ES-I3 (cell line): ENCODE results near the gene ANKRD12.
"Not testable (repeated sequence)": the region's sequence is repeated elsewhere in the genome, so short reads cannot be mapped to it uniquely, and the experiment has no call there.

Source experiments
- H3K36me3 ChIP-seq: 2 replicates; pipeline ENCODE4 v1.6.1; 2013; ENCODE audit warnings: mild to moderate bottlenecking, low read length, control low read depth, moderate library complexity; ENCODE audit not compliant: insufficient read depth
- H3K4me1 ChIP-seq: 2 replicates; pipeline ENCODE4 v1.6.1; 2013; ENCODE audit warnings: mild to moderate bottlenecking, control low read depth, low read length; ENCODE audit not compliant: insufficient read depth
- H3K9ac ChIP-seq: 2 replicates; pipeline ENCODE4 v1.6.1; 2013; ENCODE audit warnings: low read depth, mild to moderate bottlenecking, low read length, moderate library complexity
- H3K9me3 ChIP-seq: 2 replicates; pipeline ENCODE4 v1.6.1; 2013; ENCODE audit warnings: mild to moderate bottlenecking, low read length, moderate library complexity; ENCODE audit not compliant: control insufficient read depth, insufficient read depth

The ANKRD12 gene

DNA sequence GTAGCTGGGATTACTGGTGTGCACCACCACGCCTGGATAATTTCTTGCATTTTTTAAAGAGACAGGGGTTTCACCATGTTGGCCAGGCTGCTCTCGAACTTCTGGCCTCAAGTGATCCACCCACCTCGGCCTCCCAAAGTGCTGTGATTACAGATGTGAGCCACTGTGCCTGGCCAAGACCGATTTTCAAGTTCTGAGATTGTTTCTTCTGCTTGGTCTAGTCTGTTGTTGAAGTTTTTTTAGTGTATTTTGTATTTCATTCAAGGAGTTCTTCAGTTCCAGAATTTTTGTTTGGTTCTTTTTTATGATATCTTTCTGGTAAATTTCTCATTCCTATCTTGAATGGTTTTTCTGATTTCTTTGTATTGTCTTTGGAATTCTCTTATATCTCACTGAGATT is 96.4 kb downstream of the ANKRD12 start:
- Histone ChIP-seq H3K4me1 (no peaks in the 10 kb centered on the region), H3K36me3 (no peaks in the 10 kb centered on the region), H3K9me3 (no peaks in the 10 kb centered on the region), H3K9ac (no peak overlapping the region)

DNA sequence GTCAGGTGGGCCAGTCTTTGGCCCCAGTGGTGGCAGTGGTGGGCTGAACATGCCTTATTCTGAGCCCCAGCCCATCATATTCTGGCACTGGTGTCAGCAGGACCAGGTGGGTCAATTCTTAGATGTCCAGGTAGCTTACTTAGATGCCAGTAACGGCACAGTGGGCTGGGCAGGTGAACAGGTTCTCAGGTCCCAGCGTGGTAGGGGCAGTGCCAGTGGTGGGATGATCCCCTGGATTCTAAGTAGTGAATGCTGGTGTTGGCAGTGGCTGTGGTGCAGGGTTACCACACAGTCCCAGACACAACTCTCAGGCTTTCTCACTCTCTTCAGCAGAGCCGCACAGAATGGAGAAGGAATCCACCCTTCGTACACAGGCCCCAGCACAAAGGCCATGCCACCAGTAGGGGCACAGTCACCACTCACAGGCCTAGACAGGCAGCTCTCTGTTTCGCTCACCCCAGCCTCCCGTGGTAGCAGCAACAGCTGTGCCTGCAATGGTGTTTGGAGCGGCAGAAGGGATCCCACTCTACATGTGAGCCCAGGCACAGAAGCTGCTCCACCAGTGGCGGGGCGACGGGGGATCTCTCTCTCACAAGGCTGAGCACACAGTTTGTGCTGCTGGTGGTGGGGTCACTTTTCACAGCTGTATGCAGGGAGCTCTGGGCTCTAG is 97.3 kb downstream of the ANKRD12 start:
- no peaks in the 10 kb centered on the region for H3K9me3 ChIP-seq
- no peak overlapping the region for H3K9ac ChIP-seq
- no peaks in the 10 kb centered on the region for H3K4me1 ChIP-seq
- H3K36me3 ChIP-seq, result no peaks in the 10 kb centered on the region

DNA sequence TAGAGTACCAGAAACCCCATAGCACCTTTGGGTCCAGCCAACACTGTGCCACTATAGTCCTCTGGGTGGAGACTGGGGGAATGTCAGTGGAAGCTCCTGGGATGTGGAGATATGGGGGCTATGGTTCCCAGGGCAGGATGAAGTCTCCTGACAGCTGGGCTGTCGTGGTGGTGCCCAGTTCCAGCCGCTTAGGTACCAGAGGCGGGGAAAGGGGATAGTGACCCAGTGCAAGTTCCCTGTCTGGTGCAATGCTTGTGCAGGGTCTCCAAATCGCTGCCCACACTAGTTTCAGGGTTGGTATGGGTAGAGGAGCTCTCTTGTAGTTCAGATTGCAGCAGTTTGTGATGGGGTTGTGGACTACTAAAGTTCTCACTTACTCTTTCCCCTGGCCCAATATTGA is 97.9 kb downstream of the ANKRD12 start:
- Histone ChIP-seq H3K9me3 (no peaks in the 10 kb centered on the region), H3K36me3 (no peaks in the 10 kb centered on the region)

DNA sequence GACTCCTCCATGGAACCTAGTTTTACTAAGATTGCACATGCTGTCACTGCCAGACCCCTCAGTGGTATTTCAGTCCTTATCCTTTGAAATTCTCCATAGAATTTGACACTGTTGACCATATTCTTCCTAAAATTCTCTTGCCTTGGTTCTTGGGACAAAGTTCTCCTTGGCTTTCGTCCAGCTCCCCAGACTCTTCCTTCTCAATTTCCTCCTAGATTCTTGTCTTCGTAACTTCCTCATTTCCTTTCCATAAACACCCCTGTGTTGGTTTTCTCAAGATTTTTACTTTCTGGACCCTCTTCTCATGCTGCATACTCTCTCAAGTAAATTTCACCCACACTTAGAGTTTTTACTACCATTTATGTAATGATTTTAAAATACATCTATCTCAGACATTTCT is 101.4 kb downstream of the ANKRD12 start:
- H3K4me1 ChIP-seq, result peaks cover 5% of the 10 kb centered on the region; the same call in 1 of the 2 replicates
- no peaks in the 10 kb centered on the region for H3K36me3 ChIP-seq

More for the DNA sequence above, 97.9 kb downstream of the ANKRD12 start:
- Histone ChIP-seq H3K4me1 (no peaks in the 10 kb centered on the region), H3K9ac (no peak overlapping the region)

DNA sequence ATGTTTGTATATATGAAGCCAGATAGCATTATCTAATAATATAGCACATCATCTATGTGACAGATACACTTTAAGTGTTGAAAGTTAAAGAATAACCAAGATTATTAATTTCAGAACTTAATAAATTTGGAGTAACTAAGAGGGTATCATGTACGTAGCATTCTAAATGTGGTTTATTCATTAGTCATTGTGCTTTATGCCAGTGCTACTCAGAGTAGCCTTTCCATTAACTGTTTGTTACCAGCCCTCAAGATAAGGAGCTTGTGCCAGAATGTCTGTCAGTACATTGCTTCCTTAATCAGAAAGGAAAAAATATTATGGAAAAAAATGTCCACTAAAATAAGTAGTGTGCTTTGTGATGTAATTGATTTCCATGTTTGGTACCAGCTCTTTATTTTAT is 103.1 kb downstream of the ANKRD12 start:
- Histone ChIP-seq H3K4me1 (peaks cover 11% of the 10 kb centered on the region; the same call in 1 of the 2 replicates), H3K9ac (no peak overlapping the region), H3K9me3 (no peaks in the 10 kb centered on the region), H3K36me3 (no peaks in the 10 kb centered on the region)

More for the DNA sequence above, 101.4 kb downstream of the ANKRD12 start:
- H3K9me3 ChIP-seq, result no peaks in the 10 kb centered on the region
- no peak overlapping the region for H3K9ac ChIP-seq

DNA sequence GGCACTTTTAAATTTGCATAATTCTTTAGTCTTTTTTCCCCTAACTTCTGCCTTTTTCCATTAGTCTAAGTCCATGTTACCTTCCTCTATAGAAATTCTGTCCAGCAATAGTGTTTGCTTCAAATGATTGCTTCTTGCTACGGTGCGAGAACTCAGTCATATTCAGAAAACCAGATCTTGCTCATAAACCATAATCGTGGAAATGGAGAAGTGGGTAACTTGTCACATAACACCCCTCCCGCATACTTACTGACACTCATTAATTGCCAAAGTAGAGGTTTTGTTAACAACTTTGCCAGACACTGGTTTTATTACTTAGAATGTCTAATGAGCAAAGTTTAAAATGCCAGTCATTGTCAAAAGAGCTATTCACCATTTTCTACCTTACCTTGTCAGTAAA is 103.7 kb downstream of the ANKRD12 start:
- Histone ChIP-seq H3K36me3 (no peaks in the 10 kb centered on the region), H3K9me3 (no peaks in the 10 kb centered on the region), H3K9ac (no peak overlapping the region), H3K4me1 (peaks cover 11% of the 10 kb centered on the region; the same call in 1 of the 2 replicates)

DNA sequence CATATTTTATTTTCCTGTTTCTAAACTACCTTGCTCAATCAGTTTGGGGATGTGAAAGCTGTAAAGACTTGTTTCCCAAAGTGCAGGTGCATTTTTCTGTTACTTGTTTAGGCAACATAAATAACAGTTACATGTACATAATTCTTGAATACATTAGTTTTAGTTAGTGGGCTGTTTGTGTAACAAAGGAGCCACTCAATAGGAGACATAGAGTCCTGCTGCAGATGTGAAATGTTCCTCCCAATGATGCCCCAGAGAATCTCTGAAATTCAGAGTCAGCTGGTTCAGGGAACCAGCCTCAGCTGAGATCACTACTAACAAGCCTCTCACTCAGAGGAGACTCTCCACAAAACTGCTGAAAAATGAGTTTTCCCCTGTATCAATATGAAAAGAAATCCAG is 106.4 kb downstream of the ANKRD12 start:
- no peaks in the 10 kb centered on the region for H3K36me3 ChIP-seq
- H3K9me3 ChIP-seq, result no peaks in the 10 kb centered on the region
- H3K4me1 ChIP-seq, result peaks cover 11% of the 10 kb centered on the region; the same call in 1 of the 2 replicates
- H3K9ac ChIP-seq, result no peak overlapping the region

DNA sequence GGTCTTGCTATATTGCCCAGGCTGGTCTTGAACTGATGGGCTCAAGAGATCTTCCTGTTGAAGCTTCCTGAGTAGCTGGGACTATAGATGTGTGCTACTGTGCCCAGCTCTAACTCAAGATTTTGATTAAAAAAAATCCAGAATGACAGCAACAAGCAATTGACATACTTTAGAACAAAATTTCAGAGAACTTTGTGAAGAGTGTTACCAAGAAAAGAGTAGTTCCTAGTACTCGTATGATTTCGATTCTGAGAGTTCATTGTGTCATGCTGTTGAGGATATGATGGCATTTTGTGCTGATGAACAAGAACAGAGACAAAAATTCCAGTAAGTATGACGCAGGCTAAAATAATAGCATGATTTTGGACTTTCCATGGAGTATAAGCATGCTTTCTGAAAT is 107.8 kb downstream of the ANKRD12 start:
- Histone ChIP-seq H3K9ac (no peak overlapping the region), H3K36me3 (no peaks in the 10 kb centered on the region), H3K4me1 (peaks cover 11% of the 10 kb centered on the region; the same call in 1 of the 2 replicates)

DNA sequence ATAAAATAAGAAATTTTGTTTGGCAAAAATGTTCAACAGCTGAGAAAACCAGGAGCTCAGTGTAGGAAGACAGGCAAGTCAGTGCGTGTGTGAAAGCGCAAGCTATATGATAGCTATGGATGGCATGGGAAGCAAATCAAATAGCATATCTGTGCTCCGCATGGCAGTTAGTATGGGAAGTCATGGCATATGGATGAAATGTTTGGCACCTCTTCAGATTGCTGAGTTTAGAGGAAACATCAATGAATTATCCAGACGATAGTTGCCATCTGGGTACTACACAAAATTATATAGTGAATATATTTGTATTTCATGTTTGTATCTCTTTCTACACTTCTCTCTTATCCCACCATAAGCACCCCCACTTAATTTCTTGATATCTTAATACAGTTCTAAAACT is 112.1 kb downstream of the ANKRD12 start:
- no peaks in the 10 kb centered on the region for H3K9me3 ChIP-seq
- H3K4me1 ChIP-seq, result no peaks in the 10 kb centered on the region
- no peak overlapping the region for H3K9ac ChIP-seq
- no peaks in the 10 kb centered on the region for H3K36me3 ChIP-seq

More for the DNA sequence above, 107.8 kb downstream of the ANKRD12 start:
- H3K9me3 ChIP-seq, result no peaks in the 10 kb centered on the region

DNA sequence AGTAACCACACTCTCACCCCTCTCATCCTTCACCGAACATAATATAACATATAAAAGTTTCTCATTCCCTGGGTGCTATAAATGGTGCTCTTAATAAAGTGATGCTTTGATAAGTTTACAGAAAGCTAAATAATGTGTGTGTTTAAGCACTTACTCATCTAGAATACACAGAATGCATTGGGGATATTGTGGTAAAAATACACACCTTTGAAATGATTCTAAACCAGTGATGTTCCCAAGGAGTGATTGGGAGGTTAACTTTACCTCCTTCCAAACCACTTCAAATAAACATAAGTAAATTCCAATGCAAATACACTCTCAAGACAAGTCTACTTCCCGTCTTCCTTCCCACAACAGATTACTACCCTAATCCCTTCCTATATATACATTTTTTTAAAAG is 112.7 kb downstream of the ANKRD12 start:
- H3K9me3 ChIP-seq, result no peaks in the 10 kb centered on the region
- H3K36me3 ChIP-seq, result no peaks in the 10 kb centered on the region
- no peak overlapping the region for H3K9ac ChIP-seq
- no peaks in the 10 kb centered on the region for H3K4me1 ChIP-seq

DNA sequence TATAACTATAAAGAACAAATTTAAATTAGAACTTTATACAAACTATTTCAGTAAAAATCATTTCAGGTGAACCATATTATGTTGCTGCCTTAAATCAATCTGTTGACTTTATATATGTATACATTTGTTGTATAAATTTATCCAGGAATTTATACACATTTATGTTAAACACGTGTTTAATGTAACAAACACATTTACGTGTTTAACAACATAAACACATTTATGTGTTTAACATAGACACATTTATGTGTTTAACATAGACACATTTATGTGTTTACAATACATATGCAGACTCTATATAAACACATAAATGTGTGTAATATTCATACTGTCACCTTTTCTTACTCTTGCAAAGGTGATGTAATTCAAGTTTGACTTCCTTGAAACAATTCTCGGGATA is 122.6 kb downstream of the ANKRD12 start:
- no peaks in the 10 kb centered on the region for H3K9me3 ChIP-seq
- H3K36me3 ChIP-seq, result no peaks in the 10 kb centered on the region
- no peak overlapping the region for H3K9ac ChIP-seq

DNA sequence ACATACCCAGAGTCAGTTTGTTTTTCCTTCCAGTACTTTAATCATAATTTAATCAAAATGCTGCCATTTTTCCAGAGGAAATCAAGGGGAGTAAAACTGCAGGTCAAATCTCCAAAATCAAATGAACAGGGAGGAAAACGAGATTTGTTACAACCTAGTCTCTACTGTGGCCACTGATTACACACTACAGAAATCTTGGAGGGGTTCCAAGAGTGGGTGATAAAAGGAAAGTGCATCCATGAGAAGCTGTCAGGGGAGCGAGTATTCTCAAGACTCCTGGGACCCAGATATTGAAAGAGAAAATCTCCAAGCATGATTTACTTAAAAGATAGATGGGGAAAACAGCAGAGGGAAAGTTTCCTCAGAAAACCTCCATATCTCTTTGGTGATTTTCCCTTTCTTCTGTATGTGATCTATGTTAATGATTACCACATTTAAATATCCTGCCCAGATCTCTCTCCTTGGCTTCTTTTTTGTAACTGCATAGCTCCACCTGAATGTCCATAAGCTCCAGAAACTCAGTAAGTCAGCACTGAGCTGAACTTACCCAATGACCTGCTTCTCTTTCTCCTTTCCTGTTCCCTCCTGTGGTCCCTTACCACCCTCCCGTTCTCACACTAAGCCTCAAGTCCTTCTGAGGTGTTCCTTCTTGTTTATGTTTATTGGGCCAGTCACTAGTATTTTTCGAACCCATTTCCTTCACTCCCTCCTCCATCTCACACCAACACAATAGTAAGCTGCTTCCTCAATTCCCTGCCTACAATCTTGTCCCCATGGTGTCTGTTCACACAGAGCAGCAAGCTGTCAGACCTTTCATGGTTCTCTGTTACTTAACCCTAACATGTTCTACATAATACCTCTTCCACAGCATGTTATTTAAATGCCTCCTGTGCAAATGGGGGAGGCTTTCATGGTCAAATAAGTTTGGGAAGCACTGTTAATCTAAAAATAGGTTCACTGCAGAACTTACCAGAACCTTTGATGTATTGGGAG is 124.1 kb downstream of the ANKRD12 start:
- Histone ChIP-seq H3K9me3 (no peaks in the 10 kb centered on the region), H3K4me1 (no peaks in the 10 kb centered on the region), H3K36me3 (no peaks in the 10 kb centered on the region), H3K9ac (no peak overlapping the region)

More for the DNA sequence above, 122.6 kb downstream of the ANKRD12 start:
- no peaks in the 10 kb centered on the region for H3K4me1 ChIP-seq

DNA sequence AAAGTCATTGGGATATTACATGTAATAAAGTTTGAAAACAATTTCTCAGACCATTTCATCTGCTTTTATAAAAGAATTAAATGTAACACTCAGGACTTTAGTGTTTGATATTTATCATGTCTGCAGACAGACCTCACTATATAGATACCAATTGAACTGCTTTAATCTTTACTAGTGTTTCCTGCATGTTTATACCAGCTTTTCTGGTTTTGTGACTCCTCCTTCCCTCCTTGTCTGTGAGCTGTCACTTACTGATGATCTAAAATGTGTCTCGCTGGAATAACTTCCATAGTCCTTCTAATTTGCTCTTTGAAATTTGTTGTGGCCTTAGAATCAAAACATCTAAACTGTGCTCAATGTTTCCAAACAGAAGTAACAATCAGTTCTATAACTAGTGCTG is 126.7 kb downstream of the ANKRD12 start:
- no peaks in the 10 kb centered on the region for H3K36me3 ChIP-seq
- no peaks in the 10 kb centered on the region for H3K4me1 ChIP-seq
- H3K9me3 ChIP-seq, result no peaks in the 10 kb centered on the region
- H3K9ac ChIP-seq, result no peak overlapping the region

DNA sequence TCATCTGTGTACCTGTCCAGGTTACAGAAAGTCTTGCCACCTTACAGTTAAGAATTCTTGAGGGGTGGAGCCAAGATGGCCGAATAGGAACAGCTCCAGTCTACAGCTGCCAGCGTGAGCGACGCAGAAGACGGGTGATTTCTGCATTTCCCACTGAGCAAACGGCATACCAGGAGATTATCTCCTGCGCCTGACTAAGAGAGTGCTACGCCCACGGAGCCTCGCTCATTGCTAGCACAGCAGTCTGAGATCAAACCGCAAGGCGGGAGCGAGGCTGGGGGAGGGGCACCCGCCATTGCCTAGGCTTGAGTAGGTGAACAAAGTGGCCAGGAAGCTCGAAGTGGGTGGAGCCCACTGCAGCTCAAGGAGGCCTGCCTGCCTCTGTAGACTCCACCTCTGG is 128.2 kb downstream of the ANKRD12 start:
- H3K9ac ChIP-seq, result peak overlapping the region; percentile 58; the same call in 1 of the 2 replicates
- H3K36me3 ChIP-seq, H3K9me3 ChIP-seq, H3K4me1 ChIP-seq: not testable (repeated sequence)
